Activated T-cell treated with anti-CD3 and anti-CD28 coated beads, Interleukin-2, amount 50 U/mL, for 72 hours (primary cell): ENCODE results near the gene NPHP1. TPM values are rescaled to one million over a fixed set of nuclear protein-coding genes. Genes with fewer than 3 reads are reported as not detected.
"Not testable (repeated sequence)": the region's sequence is repeated elsewhere in the genome, so short reads cannot be mapped to it uniquely, and the experiment has no call there.

Experiments used
- ATAC-seq, 2 donors: fragments of 150-1000 bp; cut with Tn5 transposase; replicated peaks in 1 of 2; 2 replicates each; pipeline ENCODE4 v1.10.0; 2021; ENCODE audit warnings: moderate library complexity in 2 of 2, mild to moderate bottlenecking in 1 of 2
- DNase-seq, 2 donors: peaks; one replicate each; pipeline ENCODE4 v3.0.0; 2021 to 2022; ENCODE audit warnings: mixed read lengths in 1 of 2
- H3K27ac Mint-ChIP-seq: one replicate; pipeline ENCODE4 v1.8.0; 2022; ENCODE audit warnings: mild to moderate bottlenecking, moderate library complexity, mixed read lengths
- H3K27me3 Mint-ChIP-seq: one replicate; pipeline ENCODE4 v1.8.0; 2022; ENCODE audit warnings: low read depth, mixed read lengths
- H3K36me3 Mint-ChIP-seq, 2 donors: one replicate each; pipeline ENCODE4 v1.8.0; 2022; ENCODE audit warnings: mixed read lengths in 2 of 2, mild to moderate bottlenecking in 1 of 2; ENCODE audit not compliant: insufficient read depth in 2 of 2
- H3K4me1 Mint-ChIP-seq: one replicate; pipeline ENCODE4 v1.8.0; 2022; ENCODE audit warnings: low read depth, mixed read lengths
- H3K4me3 Mint-ChIP-seq, 2 donors: one replicate each; pipeline ENCODE4 v1.8.0; 2022; ENCODE audit warnings: mild to moderate bottlenecking in 2 of 2, mixed read lengths in 2 of 2, moderate library complexity in 2 of 2
- H3K9me3 Mint-ChIP-seq, 2 donors: one replicate each; pipeline ENCODE4 v1.8.0; 2022; ENCODE audit warnings: mixed read lengths in 2 of 2
- total RNA-seq, 2 donors: library from RNA; stranded (reverse); gene quantifications; one replicate each; pipeline ENCODE4 v1.2.3, GENCODE V29; 2022

NPHP1 gene
- total RNA-seq, 2 donors from 2014 or later, result 1.1 to 1.8 TPM

- peaks cover 5% of the 10 kb centered on the region for H3K4me1 Mint-ChIP-seq
- no peaks in the 10 kb centered on the region for H3K9me3 Mint-ChIP-seq
- no peak overlapping the region for H3K27ac Mint-ChIP-seq
- H3K27me3 Mint-ChIP-seq, result no peaks in the 10 kb centered on the region
- H3K36me3 Mint-ChIP-seq, result no peaks in the 10 kb centered on the region
- H3K4me3 Mint-ChIP-seq, result no peak overlapping the region
- no peak for ATAC-seq
- no peak for DNase-seq
Observed at GRCh38 chr2:110170102-110170501, 34.7 kb downstream of the NPHP1 start.

DNA sequence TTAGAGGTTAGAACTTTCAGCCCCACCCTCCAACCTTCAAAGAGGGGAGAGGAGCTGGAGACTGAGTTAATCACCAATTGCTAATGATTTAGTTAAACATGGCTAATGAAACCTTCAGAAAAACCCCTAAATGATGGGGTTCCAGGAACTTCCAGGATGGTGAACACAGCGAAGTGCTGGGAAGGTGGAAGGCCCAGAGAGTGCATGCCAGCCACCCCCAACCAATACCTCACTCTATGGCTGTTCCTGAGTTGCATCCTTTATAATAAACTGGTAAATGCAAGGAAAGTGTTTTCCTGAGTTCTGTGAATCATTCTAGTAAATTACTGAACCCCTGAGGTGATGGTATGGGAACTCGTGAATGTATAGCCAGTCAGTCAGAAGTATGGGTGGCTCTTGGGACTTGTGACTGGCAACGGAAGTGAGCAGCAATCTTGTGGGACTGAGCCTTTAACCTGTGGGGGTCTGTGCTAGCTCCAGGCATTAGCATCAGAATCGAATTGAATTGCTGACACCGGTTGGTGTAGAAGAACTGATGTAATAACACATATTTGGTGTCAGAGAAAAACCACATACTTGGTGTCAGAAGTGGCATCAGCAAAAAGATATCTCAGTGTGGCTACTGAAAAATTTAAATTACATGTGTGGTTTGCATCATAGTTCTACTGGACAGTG, 37.4 kb downstream of the NPHP1 start:
- Mint-ChIP-seq H3K36me3 (no peaks in the 10 kb centered on the region), H3K4me1 (peaks cover 5% of the 10 kb centered on the region), H3K27me3 (no peaks in the 10 kb centered on the region), H3K4me3 (no peak overlapping the region), H3K27ac (no peak overlapping the region), H3K9me3 (no peaks in the 10 kb centered on the region)
- no peak for DNase-seq
- no peak for ATAC-seq

DNA sequence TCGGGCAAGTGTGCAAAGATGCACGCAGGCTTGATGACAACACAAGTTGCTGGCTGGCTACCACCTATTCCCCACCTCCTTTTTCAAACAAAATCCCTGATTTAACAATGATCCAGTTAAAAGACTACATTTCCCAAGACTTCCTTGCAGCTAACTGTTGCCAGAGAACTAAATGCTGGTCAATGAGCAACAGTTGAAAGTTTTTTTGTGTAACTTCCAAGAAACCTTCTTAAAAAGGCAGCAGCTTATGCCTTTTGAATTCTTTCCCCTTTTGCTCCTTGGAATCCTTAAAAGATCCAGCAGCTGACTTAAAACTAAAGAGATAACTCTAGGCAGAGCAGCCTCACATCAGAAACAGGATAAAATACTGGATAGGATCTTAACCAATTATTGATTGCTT, 38.5 kb downstream of the NPHP1 start:
- no peak overlapping the region for H3K27ac Mint-ChIP-seq
- H3K27me3 Mint-ChIP-seq, result no peaks in the 10 kb centered on the region
- no peaks in the 10 kb centered on the region for H3K9me3 Mint-ChIP-seq
- DNase-seq (no peak), ATAC-seq (no peak)
- no peaks in the 10 kb centered on the region for H3K36me3 Mint-ChIP-seq
- H3K4me1 Mint-ChIP-seq, result peaks cover 5% of the 10 kb centered on the region
- no peak overlapping the region for H3K4me3 Mint-ChIP-seq

DNA sequence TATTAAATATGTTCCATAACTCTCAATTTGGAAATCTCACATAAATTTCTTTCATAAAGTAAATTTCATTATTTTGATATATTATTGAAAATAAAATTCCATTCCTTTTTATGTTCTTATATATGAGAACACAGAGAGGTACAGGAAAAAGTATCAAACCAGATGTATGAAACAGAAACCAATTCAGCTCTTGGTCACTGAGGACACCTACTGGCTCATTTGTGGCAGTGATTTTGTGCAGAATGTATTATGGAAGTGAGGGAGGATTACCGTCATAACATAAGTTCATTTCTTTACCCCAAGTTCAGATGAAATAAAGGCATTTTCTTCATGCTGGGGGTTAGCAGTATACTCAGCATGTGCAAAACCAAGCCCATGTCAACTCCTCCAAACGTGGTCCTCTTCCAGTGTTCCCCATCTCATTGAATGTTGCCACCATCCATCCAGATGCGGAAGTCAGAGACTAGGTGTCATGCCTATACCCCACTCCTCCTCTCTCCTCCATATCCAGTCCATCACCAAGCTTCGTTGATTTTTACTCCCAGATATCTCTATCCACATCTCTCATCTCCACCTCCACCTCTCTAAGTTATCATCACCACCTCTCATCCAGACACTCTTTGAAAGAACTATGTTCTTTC, 47.5 kb downstream of the NPHP1 start:
- ATAC-seq (peak; percentile 62 to 68), DNase-seq (peak; percentile 12 to 20)
- H3K4me1 Mint-ChIP-seq, result peaks cover 28% of the 10 kb centered on the region
- H3K27me3 Mint-ChIP-seq, result peaks cover under 1% of the 10 kb centered on the region
- H3K27ac Mint-ChIP-seq, result no peak overlapping the region
- H3K4me3 Mint-ChIP-seq, result no peak overlapping the region
- H3K36me3 Mint-ChIP-seq, result peaks cover 14 to 24% of the 10 kb centered on the region in 2 donors
- peaks cover 10 to 11% of the 10 kb centered on the region in 2 donors for H3K9me3 Mint-ChIP-seq

GRCh38 chr2:110154828-110155227, 50.0 kb downstream of the NPHP1 start:
- Mint-ChIP-seq H3K36me3 (peaks cover 14 to 29% of the 10 kb centered on the region in 2 donors), H3K9me3 (peaks cover 11 to 12% of the 10 kb centered on the region in 2 donors), H3K4me1 (peaks cover 41% of the 10 kb centered on the region)
- not testable (repeated sequence) for H3K27me3 Mint-ChIP-seq, DNase-seq, ATAC-seq, H3K27ac Mint-ChIP-seq, H3K4me3 Mint-ChIP-seq

GRCh38 chr2:110154188-110154587, 50.6 kb downstream of the NPHP1 start:
- peaks cover 14 to 29% of the 10 kb centered on the region in 2 donors for H3K36me3 Mint-ChIP-seq
- not testable (repeated sequence) for H3K27me3 Mint-ChIP-seq, DNase-seq, ATAC-seq, H3K4me3 Mint-ChIP-seq, H3K27ac Mint-ChIP-seq
- H3K9me3 Mint-ChIP-seq, result peaks cover 11 to 12% of the 10 kb centered on the region in 2 donors
- H3K4me1 Mint-ChIP-seq, result peaks cover 47% of the 10 kb centered on the region

GRCh38 chr2:110153416-110153815, 51.4 kb downstream of the NPHP1 start:
- peak overlapping the region; percentile 25 for H3K27ac Mint-ChIP-seq
- no peak for DNase-seq
- H3K27me3 Mint-ChIP-seq, result peaks cover 6% of the 10 kb centered on the region
- peaks cover 11 to 14% of the 10 kb centered on the region in 2 donors for H3K9me3 Mint-ChIP-seq
- ATAC-seq, result no peak
- H3K36me3 Mint-ChIP-seq, result peaks cover 14 to 32% of the 10 kb centered on the region in 2 donors
- peaks cover 53% of the 10 kb centered on the region for H3K4me1 Mint-ChIP-seq
- no peak overlapping the region for H3K4me3 Mint-ChIP-seq

DNA sequence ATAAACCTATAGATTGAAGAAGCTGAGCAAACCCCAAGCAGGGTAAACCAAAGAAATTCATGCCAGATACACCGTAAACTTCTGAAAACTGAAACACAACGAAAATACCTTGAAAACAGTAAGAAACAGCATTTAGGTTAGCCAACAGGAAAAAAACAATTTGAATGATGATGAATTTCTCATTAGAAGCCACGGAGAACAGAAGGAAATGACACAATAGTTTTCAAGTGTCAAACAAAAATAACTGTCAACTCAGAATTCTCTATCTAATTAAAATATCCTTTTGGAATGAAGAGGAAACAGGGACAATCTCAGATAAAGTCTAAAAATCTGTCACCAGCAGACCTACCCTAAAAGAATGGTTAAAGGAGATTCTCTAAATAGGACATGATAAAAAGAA, 51.9 kb downstream of the NPHP1 start:
- ATAC-seq (no peak), DNase-seq (no peak)
- Mint-ChIP-seq H3K27ac (peak overlapping the region; percentile 25), H3K4me3 (no peak overlapping the region), H3K27me3 (peaks cover 6% of the 10 kb centered on the region), H3K36me3 (peaks cover 14 to 35% of the 10 kb centered on the region in 2 donors), H3K4me1 (peaks cover 58% of the 10 kb centered on the region), H3K9me3 (peaks cover 13 to 15% of the 10 kb centered on the region in 2 donors)

DNA sequence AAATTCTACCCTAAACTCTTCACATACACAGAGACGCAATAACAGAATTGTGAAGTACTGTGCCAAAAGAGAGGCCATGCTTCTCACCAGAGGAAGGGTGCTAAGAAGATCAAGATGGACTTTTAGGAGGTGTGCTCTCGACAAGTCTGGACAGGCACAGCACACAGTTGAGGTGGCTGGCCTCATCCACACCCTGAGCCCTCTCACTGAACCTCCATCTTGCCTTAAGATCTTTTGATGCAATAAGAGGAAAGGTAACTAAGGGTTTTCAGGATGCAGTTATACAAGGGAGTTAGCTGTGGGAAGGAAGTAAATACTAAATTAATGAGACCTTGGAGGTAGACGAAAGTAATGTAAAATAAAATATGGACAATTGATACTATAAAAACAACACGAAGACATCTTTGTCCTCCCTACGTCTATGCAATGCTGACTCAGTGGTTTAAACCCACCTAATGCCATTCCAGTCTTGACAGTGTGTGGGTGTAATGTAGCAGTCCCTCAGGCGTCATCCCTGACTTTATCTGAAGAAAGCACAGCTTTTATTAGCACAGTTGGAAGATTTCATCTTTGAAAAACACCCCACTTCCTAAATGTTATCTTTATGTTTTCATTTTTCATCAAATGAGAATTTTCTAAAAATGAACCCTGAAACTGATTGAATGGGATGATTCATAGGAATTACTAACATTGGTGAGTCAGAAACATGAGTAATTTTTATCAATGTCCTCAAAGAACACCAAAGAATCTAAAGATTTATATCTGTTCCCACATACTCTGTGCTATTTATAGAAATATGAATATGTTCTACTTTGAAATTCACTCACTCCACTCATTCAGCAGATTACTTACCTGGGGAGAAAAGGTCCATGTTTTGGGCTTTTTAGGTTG, 55.2 kb downstream of the NPHP1 start:
- Mint-ChIP-seq H3K4me3 (peak overlapping the region; percentile 25 to 51), H3K4me1 (peaks cover 70% of the 10 kb centered on the region), H3K36me3 (peaks cover 9 to 26% of the 10 kb centered on the region in 2 donors), H3K27ac (no peak overlapping the region), H3K27me3 (peaks cover 6% of the 10 kb centered on the region), H3K9me3 (peaks cover 8 to 14% of the 10 kb centered on the region in 2 donors)
- ATAC-seq (peak; percentile 85 to 86), DNase-seq (no peak)

DNA sequence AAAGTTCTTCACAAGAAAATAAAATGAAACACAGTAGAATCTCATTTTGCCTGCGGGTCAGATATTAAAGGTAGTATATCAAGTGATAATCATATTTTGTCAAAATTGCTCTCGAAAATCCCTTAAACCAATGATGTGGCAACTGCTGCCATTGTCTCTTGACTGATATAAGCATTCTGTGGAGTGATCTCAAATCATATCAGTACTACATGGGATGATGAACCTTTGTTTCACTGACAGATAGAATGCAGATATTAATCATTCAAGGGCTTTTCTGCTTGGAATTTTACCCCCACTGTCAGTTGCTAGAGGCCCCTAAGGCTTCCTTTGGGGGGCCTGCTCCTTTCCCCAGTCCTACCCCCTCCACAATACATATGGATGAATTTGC, 57.9 kb downstream of the NPHP1 start:
- peak overlapping the region; percentile 2 to 6 for H3K4me3 Mint-ChIP-seq
- H3K27me3 Mint-ChIP-seq, result peaks cover 3% of the 10 kb centered on the region
- peaks cover 63% of the 10 kb centered on the region for H3K4me1 Mint-ChIP-seq
- H3K36me3 Mint-ChIP-seq, result peaks cover 0 to 11% of the 10 kb centered on the region in 2 donors
- DNase-seq, result no peak
- peak; percentile 39 to 54 for ATAC-seq
- no peak overlapping the region for H3K27ac Mint-ChIP-seq
- H3K9me3 Mint-ChIP-seq, result peaks cover 2 to 4% of the 10 kb centered on the region in 2 donors

DNA sequence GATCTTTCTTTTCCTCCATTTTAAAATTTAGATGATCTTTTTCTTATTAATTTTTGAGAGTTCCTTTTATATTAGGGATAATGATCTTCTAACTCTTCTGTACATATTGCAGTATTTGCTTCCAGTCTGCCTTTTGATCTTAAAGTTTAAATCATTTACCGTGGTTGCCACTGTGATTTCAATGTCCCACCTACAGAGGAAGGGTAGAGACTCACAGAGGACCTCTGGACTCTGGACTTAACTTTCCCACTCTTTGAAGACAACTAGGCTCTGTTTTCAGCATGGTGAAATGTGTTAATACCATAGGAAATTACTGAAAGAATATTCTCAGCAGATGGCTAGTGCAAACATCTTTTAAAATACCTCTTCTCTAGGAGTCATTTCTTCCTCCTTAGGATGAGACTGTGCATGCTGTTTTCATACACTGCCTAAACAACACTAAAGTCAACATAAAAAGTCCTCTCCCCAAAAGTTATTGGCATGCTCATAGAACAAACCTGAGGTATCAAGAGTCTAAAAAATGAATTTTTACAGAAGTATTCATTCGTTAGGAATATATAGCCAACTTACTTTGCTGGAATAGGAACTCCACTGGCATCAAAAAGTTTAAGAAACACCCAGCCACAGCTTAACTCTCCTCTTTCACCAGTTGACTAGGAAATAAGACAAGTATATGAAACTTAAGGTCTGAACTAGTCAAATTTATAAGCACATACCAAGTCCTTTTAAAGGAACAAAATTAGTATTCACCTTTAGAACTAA, 58.4 kb downstream of the NPHP1 start:
- no peak overlapping the region for H3K27ac Mint-ChIP-seq

DNA sequence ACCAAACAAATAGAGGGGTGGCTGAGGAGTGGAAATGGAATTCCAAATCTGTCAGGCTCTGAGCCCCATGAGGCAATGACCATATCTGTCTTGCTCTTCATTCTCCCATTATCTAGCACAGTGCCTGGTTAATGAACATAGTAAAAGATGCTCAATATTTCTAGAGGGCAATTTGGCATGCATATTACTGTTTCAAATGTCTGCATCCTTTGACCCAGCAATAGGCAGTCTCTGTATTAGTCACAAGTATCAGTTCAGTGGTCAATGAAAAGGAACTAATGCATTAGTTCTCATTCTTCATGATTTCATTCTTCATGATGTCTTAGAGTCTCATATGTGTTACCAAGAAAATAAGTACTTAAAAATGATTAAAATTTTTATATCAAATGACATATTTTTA, 60.8 kb downstream of the NPHP1 start:
- Mint-ChIP-seq H3K9me3 (peaks cover 2 to 4% of the 10 kb centered on the region in 2 donors), H3K27me3 (no peaks in the 10 kb centered on the region), H3K4me3 (no peak overlapping the region), H3K27ac (no peak overlapping the region), H3K36me3 (peaks cover 0 to 8% of the 10 kb centered on the region in 2 donors), H3K4me1 (peaks cover 45% of the 10 kb centered on the region)
- ATAC-seq, result no peak
- no peak for DNase-seq

More for the DNA sequence above, 58.4 kb downstream of the NPHP1 start:
- Mint-ChIP-seq H3K4me1 (peaks cover 59% of the 10 kb centered on the region), H3K4me3 (peak overlapping the region; percentile 2 to 6), H3K9me3 (peaks cover 2 to 4% of the 10 kb centered on the region in 2 donors), H3K27me3 (no peaks in the 10 kb centered on the region), H3K36me3 (peaks cover 0 to 8% of the 10 kb centered on the region in 2 donors)
- no peak for ATAC-seq
- no peak for DNase-seq
